ENCODE measurements around the gene IFNA5. TPM values are rescaled to one million over a fixed set of nuclear protein-coding genes. Genes with fewer than 3 reads are reported as not detected.

The IFNA5 gene
- total RNA-seq, 1 donor from 2014 or later, result not detected

GRCh38 chr9:21316032-21316842, 11.1 kb upstream of the IFNA5 start:
- Mint-ChIP-seq H3K4me1 (no peaks in the 10 kb centered on the region), H3K9me3 (no peaks in the 10 kb centered on the region), H3K4me3 (no peak overlapping the region), H3K27me3 (no peaks in the 10 kb centered on the region), H3K36me3 (ENCODE audit: low read depth) (peaks cover 6% of the 10 kb centered on the region), H3K27ac (no peak overlapping the region)
- intact Hi-C loops (cut with micrococcal nuclease), result loop anchor here (5.0 kb wide), 1 partner anchor 1136 kb away; no protein-coding TSS in a partner anchor
- DNase-seq (no peak), ATAC-seq (ENCODE audit: low read depth) (no peak)
- ChIA-PET POLR2A (interaction anchor here (0.7 kb wide), 1 partner anchor 462 kb away, joined by 3 read pairs; no protein-coding TSS in a partner anchor), CTCF (interaction anchor here (1.0 to 2.5 kb wide), 3 partner anchors 10 to 139 kb away, joined by 3 to 7 read pairs (median 3); no protein-coding TSS in a partner anchor)
- no peak for TF ChIP-seq CTCF (IDR thresholded peaks at IDR 0.05)

- no peak for TF ChIP-seq CTCF (IDR thresholded peaks at IDR 0.05)
- intact Hi-C loops (cut with micrococcal nuclease), result no loop called here
- H3K36me3 Mint-ChIP-seq (ENCODE audit: low read depth), result no peaks in the 10 kb centered on the region
- POLR2A ChIA-PET, result no interaction called here
- H3K4me1 Mint-ChIP-seq, result no peaks in the 10 kb centered on the region
- H3K27ac Mint-ChIP-seq, result no peak overlapping the region
- DNase-seq, result no peak
- H3K27me3 Mint-ChIP-seq, result peaks cover 4% of the 10 kb centered on the region
- H3K4me3 Mint-ChIP-seq, result no peak overlapping the region
- no peak for ATAC-seq (ENCODE audit: low read depth)
- no peaks in the 10 kb centered on the region for H3K9me3 Mint-ChIP-seq
- CTCF ChIA-PET, result interaction anchor here (1.0 kb wide), 1 partner anchor 12 kb away, joined by 4 read pairs; no protein-coding TSS in a partner anchor
Observed at GRCh38 chr9:21314152-21314551, 9.0 kb upstream of the IFNA5 start.

GRCh38 chr9:21311889-21312288, 6.8 kb upstream of the IFNA5 start:
- no peak overlapping the region for H3K4me3 Mint-ChIP-seq
- H3K36me3 Mint-ChIP-seq (ENCODE audit: low read depth), result no peaks in the 10 kb centered on the region
- CTCF ChIA-PET, result interaction anchor here (0.8 to 2.3 kb wide), 2 partner anchors 14 to 84 kb away, joined by 3 to 5 read pairs; no protein-coding TSS in a partner anchor

GRCh38 chr9:21295992-21296391, 9.1 kb downstream of the IFNA5 start:
- Mint-ChIP-seq H3K4me3 (no peak overlapping the region), H3K27ac (no peak overlapping the region), H3K27me3 (peaks cover 8% of the 10 kb centered on the region), H3K36me3 (ENCODE audit: low read depth) (no peaks in the 10 kb centered on the region), H3K4me1 (peaks cover 14% of the 10 kb centered on the region), H3K9me3 (no peaks in the 10 kb centered on the region)
- ATAC-seq (ENCODE audit: low read depth) (no peak), DNase-seq (no peak)
- ChIA-PET CTCF (no interaction called here), POLR2A (no interaction called here)
- TF ChIP-seq CTCF (IDR thresholded peaks at IDR 0.05), result no peak
- intact Hi-C loops (cut with micrococcal nuclease), result loop anchor here (5.0 kb wide), 1 partner anchor 34 kb away; no protein-coding TSS in a partner anchor

More at GRCh38 chr9:21311889-21312288, 6.8 kb upstream of the IFNA5 start:
- POLR2A ChIA-PET, result no interaction called here
- Mint-ChIP-seq H3K27ac (no peak overlapping the region), H3K4me1 (no peaks in the 10 kb centered on the region), H3K27me3 (peaks cover 10% of the 10 kb centered on the region), H3K9me3 (no peaks in the 10 kb centered on the region)
- intact Hi-C loops (cut with micrococcal nuclease), result no loop called here
- ATAC-seq (ENCODE audit: low read depth), result no peak
- no peak for DNase-seq
- TF ChIP-seq CTCF (IDR thresholded peaks at IDR 0.05), result no peak

GRCh38 chr9:21294904-21295538, 10.1 kb downstream of the IFNA5 start:
- peaks cover 14% of the 10 kb centered on the region for H3K4me1 Mint-ChIP-seq
- no peak overlapping the region for H3K4me3 Mint-ChIP-seq
- CTCF ChIA-PET, result no interaction called here
- ATAC-seq (ENCODE audit: low read depth), result peak; percentile 37
- TF ChIP-seq CTCF (IDR thresholded peaks at IDR 0.05), result no peak
- POLR2A ChIA-PET, result no interaction called here
- H3K36me3 Mint-ChIP-seq (ENCODE audit: low read depth), result no peaks in the 10 kb centered on the region
- peaks cover 4% of the 10 kb centered on the region for H3K27me3 Mint-ChIP-seq
- no peaks in the 10 kb centered on the region for H3K9me3 Mint-ChIP-seq
- H3K27ac Mint-ChIP-seq, result no peak overlapping the region
- DNase-seq, result no peak
- intact Hi-C loops (cut with micrococcal nuclease), result loop anchor here (5.0 kb wide), 1 partner anchor 33 kb away; no protein-coding TSS in a partner anchor
